GM18499 (cell line): Measurements from ENCODE around the gene RANGRF.

ENCODE experiments used
- ATAC-seq: cut with Tn5 transposase; IDR thresholded peaks from one replicate; pipeline ENCODE4 v1.9.1; 2021; ENCODE audit warnings: moderate number of reproducible peaks; ENCODE audit not compliant: insufficient read depth, unreplicated experiment

The RANGRF gene

DNA sequence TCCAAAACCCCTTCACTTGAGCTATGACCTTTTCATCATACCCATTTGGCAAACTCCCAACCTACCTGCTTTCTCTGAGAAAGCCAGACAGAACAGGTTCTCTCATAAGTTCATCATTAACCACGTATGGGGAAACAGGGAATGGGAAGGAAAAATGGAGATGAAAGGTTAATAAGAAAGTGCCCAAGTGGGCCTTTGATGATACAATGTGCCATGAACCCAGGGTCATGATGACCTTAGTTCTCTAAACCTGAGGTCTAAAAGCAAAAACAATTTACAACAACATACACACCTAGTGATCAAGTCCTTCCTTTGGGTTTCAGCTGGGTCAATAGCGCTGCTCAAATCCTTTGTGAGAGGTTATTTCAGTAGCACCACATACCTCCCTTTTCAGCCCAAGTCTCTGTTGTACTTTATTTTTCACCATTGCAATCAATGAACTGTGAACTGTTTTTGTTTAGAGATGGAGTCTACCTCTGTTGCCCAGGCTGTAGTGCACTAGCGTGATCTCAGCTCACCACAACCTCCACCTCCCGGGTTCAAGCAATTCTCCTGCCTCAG lies 14.5 kb upstream of the RANGRF start:
- no peak for ATAC-seq

DNA sequence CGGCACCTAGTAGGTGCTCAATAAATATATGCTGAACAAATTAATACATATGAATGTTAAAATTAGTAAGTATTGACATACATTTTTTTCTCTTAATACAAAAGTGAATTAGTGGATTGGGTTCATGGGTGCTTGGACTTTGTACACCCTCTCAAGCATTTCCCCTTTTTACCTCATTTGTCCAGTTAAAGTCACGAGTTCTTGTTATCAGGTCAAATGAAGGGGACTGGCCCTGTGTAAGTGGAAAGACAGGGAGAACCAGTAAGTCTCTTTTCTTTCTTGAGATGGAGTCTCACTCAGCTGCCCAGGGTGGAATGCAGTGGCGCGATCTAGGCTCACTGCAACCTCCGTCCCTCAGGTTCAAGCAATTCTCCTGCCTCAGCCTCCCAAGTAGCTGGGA lies 13.7 kb upstream of the RANGRF start:
- no peak for ATAC-seq

DNA sequence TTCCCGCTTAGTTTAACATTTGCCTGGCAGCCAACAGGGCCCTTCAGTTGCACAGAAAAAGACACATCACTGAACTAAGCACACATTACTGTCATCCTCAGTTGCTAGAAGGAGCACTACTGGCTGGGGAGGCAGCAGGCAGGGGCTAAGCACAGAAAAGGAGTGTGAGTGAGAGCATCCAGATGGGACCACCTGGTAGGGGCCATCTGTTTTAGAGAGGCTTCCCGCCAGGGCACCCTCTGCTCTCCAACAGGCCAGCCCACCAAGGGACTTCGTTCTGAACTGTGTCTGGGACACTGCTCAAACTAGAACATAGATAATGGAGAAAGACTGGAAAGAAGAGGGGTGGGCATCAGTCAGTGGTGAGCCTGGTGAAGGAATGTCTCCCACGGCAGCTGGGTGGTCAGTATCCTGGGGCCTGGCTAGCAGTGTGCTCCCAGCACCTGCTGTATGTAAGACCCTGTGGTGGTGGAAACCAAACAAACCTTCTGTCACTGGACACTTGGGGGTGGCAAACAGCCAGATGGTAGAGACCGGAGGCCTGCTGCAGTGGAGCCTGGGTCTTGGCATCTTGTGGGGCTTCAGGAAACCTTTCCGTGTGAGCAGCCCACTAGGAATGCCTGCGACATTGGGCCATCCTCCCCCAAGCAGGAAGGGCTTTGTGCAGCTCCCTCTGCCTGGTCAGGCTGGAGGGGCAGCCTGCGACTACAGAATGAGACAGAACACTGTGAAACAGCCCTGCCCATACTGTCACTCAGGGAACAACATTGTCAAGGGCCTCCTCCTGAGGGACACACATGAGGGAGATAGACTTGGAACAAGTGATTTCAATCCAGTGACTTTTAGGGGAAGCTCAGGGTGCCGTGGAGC lies 12.8 kb upstream of the RANGRF start:
- no peak for ATAC-seq

DNA sequence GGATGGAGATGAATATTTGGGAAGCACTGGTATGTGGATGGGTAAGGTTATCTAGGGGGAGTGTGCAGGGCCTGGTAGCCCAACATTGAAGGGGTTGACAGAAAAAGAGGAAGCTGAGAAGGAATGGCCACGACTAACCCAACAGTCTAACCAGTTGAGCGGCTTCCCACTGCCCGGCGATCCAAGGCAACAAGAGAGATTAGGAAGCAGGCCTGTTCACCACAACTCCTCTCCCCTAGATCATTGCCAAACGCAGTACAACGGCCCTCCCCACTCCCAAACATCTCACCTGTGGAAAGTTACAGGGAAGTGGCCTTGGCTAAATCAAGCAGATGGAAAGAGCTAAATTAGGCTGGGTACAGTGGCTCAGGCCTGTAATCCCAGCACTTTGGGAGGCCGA lies 11.2 kb upstream of the RANGRF start:
- ATAC-seq: no peak

DNA sequence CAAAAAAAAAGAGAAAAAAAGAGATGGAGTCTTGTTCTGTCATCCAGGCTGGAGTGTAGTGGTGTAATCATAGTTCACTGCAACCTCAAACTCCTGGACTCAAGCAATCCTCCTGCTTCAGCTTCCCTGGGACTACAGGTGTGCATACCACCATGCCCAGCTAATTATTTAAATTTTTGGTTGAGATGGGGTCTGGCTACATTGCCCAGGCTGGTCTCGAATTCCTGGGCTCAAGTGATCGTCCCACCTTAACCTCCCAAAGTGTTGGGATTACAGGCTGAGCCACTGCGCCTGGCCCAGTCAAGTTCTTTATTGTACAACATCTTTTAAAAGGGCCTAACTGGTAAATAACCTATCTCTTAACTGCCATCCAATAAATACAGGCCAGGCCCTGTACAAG lies 6.1 kb upstream of the RANGRF start:
- no peak for ATAC-seq

DNA sequence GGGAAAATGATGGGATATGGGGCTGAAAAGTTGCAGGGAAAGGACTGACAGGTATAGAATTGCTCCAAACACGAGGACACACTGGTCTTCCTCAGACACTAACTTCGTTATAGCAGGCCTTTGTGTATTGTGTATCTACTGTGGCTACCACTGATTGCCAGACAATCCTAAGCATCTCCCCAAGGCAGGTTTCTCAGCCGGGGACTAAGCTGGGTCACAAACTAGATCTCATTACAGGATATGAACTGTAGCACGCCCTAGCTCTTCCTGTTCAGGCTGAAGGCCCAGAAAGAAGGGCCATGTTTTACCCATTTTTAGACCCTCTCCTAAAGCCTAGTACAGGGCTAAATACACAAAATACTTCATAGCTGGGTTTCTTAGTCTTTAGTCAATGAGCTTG lies 5.1 kb upstream of the RANGRF start:
- ATAC-seq: no peak

DNA sequence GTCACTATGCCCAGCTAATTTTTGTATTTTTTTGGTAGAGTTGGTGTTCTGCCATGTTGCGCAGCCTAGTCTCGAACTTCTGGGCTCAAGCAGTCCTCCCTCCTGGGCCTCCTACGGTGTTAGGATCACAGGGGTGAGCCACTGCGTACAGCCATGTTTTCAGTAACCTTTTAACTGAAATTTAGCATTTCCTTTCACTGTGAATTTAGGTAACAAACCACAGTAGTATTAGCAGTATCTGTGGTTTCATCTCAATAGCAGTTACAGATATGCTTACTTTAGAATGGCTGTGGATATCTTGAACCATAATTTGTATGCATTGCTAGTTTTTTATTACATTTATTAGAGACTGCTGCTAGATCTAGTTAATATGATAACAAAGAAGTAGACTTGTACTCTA lies 4.3 kb upstream of the RANGRF start:
- ATAC-seq: no peak

DNA sequence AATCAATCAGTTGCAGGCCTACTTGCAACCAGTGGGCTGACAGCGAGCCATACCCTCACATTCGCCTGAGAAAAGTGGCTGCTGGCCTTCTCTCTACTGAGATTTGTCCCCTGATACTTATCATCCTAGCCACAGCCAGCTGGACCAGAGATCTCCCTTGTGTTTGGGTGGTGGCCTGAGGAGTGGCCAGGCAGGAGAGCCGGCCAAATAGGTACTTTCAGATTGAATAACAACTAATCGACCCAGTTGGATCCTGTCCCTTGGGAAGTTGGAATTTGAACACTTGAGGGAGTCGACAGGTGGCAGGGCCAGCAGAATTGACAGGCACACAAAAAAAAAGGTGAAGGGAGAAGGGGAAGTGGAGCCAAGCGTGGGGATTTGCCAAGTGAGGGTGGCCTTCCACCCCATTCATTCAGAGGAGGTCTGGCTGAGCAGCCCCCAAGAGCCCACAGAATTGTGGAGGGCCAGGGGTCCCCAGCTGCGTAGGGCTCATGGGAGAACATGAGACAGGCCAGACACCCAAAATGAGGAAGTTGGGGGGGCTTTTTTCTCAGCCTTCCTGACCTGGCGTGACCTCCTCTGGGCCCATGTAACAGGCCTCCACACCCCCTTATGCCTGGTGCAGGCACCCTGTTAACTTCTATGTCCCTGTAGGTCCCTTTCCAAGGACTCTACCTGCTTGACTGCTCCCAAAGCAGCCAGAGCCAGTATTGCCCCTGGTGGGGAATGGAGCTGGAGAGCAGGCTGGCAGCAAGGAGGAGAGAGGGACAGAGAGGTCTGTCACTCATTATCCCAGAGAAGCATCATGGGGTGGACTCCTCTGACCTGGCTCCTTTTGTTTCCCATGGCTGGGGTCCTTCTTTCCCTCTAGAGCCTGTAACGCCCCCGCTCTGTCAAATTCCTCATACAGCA lies 2.9 kb upstream of the RANGRF start:
- no peak for ATAC-seq

DNA sequence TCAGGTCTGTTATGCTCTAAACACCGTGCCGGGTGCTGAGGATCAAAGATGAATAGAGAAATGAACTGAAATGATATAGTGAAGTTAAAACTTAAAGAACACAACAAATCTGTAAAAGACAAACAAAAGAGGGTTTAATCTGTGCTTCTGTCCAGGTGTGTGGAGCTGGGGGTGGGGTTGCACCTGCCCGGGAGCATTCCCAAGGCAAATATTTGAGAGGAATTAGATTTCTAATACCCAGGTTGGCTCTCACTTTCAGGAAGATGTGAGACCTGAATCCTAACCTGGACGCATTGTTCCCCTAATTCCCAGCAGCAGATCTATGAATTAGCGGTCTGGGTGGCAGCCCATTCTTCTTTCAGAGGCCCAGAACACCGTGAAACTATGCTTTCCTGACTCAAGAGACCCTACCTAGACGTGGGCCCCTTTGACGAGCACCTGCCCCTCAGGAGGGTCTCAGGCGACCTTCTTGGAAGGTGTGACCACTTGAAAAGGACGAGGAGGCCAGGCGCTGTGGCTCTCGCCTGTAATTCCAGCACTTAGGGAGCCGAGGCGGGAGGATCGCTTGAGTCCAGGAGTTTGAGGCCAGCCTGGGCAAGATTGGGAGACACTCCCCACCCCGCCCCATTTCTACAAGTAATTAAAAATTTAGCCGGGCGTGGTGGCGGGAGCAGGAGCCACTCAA lies 677 bp upstream of the RANGRF start:
- ATAC-seq: no peak

DNA sequence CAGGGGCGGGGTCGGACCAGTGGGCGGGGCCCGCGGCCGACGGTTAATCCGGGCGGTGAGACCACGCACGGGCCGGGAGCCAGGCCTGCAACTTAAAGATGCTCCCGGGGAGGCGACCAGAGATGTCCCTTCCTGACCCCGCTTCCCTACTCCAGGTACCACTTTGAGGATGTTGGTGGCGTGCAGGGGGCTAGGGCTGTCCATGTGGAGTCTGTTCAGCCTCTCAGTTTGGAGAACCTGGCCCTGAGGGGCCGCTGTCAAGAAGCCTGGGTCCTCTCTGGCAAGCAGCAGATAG lies 580 bp downstream of the RANGRF start:
- no peak for ATAC-seq

DNA sequence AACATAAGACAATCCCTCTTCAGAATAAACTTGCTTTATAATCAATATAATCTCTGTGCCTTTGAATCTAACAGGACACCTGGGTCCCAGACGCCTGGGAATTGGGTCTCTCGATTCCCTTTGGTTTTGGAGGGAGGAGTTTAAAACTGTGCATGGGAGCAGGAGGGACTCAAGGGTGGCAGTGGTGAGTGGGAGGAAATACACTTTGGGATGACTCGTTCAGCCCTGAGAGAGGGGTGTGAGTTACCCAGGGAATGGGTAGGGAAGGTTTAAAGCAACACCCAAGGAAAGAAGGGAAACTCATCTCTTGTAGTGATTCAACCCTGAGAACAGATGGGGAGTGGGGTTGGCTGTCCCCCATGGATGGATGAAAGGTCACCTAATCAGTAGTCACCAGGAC lies 1.6 kb downstream of the RANGRF start:
- no peak for ATAC-seq

DNA sequence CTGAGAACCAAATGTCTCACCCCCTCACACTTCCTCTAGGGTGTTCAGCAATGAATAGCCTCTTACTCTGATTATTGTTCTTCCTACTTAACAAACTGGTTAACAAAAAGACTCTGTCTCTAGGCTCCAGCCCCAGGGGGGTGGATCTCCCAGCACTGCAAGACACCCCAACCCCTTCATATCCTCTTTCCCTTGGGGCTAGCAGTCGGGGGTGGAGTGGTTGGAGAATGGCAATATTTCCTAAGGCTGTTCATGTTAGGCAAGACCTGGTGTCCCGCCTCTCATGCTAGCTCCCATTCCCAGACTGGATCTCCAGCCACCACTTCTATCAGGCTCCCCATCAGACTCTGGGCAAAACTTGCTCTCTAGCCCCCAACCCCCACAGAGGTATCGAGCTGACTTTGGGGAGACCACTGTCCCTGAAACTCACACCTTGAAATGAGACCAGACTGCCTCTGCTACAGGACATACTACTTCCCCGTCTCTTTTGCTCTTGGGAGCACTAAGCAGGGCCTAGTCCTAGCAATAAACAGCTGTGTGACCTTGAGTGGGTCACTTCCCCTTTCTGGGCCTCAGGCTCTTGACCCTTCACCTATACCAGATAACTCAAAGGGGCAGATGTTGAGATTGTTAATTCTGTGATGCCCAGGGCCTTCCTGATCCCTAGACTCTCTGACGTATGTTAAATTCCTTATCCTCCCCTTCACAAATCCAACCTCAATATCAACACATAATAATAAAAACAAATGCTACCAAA lies 4.3 kb downstream of the RANGRF start:
- no peak for ATAC-seq

DNA sequence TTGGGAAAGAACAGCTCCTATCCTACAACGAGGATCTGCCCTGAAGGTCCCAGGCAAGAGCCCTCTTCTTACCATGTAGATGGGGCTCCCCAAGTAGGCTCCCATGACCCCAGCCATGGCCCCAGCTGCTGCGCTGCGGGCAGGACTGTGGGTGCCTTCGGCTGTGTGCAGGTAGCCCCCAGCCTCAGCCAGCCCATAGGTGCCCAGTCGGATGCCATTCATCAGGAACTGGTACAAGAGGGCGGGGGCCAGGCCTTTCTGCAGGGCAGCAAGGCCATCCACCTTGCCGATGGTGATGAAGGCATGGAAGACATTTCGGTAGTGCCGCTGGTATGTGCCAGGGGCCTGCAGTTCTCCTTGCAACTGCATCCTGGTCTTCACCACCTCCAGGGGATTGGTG lies 5.9 kb downstream of the RANGRF start:
- no peak for ATAC-seq

DNA sequence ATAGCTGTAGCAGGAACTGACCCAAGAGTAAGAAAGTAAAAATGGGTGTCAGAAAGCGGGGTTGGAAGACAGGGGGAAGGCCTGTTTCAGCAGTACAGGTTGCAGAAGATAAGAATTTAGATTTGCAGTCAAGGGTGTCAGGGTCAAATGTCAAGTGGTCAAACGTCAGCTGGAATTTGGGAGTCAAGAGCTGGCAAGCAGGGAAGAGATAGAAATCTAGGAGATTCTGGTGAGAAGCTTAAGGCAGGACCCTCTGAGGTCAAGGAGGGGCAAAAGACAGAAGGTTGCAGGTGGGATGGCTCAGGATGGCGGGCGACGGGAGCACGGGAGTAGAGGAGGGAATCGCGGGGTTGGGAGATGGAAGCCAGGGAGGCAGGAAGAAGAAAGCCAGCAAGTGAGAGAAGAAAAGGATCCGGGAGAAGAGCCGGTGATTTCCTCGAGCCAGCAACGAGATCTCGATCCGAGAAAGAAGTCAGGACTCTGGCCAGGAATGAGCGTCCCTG lies 6.4 kb downstream of the RANGRF start:
- ATAC-seq: no peak

DNA sequence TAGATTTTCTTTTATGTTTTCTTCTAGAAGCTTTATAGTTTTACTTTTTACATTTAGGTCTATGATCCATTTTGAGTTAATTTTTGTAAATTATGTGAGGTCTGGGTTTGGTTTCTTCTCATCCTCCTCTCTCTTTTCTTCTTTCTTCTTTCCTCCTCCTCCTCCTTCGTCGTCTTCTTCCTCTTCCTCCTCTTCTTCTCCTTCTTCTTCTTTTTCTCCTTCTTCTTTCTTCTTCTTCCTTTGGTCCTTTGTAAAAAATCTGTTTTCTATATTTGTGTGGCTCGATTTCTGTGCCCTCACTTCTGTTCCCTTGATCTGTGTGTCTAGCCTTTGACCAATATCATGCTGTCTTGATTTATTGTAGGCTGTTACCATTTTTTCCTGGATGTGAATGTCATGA lies 11.8 kb downstream of the RANGRF start:
- no peak for ATAC-seq

DNA sequence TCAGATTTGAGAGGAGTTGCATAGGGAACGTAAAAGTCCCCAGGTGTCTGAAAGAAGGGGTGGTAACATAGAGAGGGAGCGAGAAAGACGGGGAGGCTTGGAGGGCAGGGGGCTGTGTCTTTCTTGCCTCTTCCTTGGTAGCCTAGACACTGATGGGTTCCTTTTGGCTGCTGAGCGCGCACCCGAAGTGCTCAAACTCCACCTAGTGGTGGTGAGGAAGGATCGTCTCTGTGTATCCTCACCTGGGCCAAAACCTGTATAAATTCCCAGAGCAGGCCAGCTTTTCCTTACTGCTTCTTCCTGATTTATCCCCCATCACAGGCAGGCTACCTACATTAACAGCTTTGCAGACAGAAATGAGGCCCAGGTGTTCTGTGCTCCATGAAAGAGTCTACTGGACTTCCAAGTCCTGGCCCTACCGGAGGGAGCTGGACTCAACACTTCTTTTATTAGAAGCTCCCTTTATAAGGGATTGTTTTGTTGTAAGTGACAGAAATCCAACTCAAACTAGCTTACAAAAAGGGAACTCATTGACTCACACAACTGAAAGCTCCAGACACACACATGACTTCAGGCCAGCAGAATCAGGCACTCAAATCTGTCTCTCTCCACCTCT lies 12.3 kb downstream of the RANGRF start:
- ATAC-seq: no peak

DNA sequence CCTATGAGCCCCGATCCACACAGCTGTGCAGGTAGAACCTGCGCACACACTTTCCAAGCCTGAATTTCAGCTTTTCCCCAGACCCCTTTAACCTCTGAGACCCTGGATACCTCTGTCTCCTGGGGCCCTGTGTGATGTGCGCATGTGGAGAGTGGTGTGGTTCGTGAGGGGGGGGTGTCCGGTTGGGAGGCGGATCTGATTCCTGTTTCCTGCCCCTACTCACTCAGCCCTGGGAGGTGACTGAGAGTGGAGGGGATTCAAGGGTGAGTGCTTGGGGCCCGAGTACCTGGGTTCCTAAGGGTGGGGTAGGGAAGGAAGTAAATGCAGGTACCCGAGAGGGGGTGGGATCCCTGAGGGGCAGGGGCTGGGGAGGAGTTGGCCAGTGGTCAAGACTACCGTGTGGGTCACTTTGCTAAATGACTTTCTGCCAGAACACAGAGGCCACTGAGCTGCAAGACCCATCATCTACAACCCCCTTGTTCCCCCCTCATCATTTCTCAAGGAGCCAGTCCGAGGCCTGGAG lies 22.2 kb downstream of the RANGRF start:
- ATAC-seq: no peak

DNA sequence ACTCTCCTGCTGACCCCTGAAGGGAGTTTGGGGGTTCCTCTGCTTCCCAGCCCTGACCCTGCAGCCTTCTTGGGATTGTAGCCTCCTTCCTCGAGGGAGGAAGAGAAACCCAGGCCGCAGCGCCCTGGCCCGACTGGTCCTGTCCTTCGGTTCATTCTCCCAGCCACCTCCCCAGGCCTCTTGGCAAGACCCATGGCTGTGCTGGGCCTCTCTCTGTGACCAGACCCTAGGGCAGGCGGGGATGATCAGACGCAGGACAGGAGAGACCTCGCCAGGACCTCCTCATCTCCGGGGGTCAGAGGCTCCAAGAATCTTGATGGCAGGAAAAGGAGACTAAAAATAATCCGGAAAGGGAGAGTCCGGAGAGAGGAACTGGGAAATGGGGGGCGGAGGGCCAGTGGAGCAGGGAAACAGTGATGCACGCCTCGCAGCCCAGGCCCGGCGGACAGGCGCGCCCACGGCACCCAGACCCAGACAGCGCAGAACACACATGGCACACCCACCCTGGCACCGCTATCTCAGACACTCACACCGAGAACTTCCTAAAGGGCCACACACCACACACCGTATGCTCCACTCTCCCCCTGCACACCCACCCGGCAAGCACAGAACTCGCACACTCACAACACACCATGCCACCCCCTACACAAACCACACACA lies 22.8 kb downstream of the RANGRF start:
- ATAC-seq: no peak

DNA sequence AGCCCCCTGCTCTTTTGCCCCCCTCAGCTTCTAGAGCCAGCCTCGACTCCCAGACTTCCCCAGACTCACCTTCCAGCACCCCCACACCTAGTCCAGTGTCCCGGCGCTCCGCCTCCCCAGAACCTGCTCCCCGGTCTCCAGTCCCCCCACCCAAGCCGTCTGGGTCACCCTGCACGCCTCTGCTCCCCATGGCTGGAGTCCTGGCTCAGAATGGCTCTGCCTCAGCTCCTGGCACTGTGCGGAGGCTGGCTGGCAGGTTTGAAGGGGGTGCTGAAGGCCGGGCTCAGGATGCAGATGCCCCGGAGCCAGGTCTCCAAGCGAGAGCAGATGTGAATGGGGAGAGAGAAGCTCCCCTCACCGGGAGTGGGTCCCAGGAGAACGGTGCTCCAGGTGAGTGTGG lies 23.8 kb downstream of the RANGRF start:
- no peak for ATAC-seq
